Limb (tissue), 2 donors: ENCODE data around the gene WDR64.

Experiments
- DNase-seq, 2 donors: peaks; one replicate each; pipeline ENCODE4 v3.0.0-alpha.2; 2016; ENCODE audit errors: extremely low spot score in 2 of 2

Gene WDR64

GRCh38 chr1:241837416-241837815, 185.3 kb downstream of the WDR64 start:
- DNase-seq = no peak

GRCh38 chr1:241837901-241838300, 185.8 kb downstream of the WDR64 start:
- DNase-seq = no peak

- DNase-seq = no peak
Measured at GRCh38 chr1:241838897-241839296, 186.8 kb downstream of the WDR64 start.

GRCh38 chr1:241839369-241839979, 187.4 kb downstream of the WDR64 start:
- no peak for DNase-seq

- no peak for DNase-seq
Measured at GRCh38 chr1:241840164-241840563, 188.1 kb downstream of the WDR64 start.

GRCh38 chr1:241841691-241842090, 189.6 kb downstream of the WDR64 start:
- no peak for DNase-seq

GRCh38 chr1:241842565-241842964, 190.5 kb downstream of the WDR64 start:
- no peak for DNase-seq

- no peak for DNase-seq
Measured at GRCh38 chr1:241844593-241844992, 192.5 kb downstream of the WDR64 start.

GRCh38 chr1:241846375-241846774, 194.3 kb downstream of the WDR64 start:
- DNase-seq = no peak

GRCh38 chr1:241846862-241847539, 194.9 kb downstream of the WDR64 start:
- no peak for DNase-seq

- no peak for DNase-seq
Measured at GRCh38 chr1:241847540-241847795, 195.4 kb downstream of the WDR64 start.

GRCh38 chr1:241847796-241848685, 196.0 kb downstream of the WDR64 start, which contains the start of gene EXO1:
Gene EXO1, plus strand, starts transcription at chr1:241848204. Its CDS starts 2,222 bp downstream, at chr1:241850426.
- DNase-seq = peak; percentile 95

GRCh38 chr1:241848686-241849344, 196.7 kb downstream of the WDR64 start:
- no peak for DNase-seq

GRCh38 chr1:241849345-241849695, 197.2 kb downstream of the WDR64 start:
- DNase-seq = no peak
